GM18867 (cell line): ENCODE data around the gene MIOX.
"Not testable (repeated sequence)": the region's sequence is repeated elsewhere in the genome, so short reads cannot be mapped to it uniquely, and the experiment has no call there.

Source experiments
- ATAC-seq: cut with Tn5 transposase; IDR thresholded peaks from one replicate; pipeline ENCODE4 v1.9.1; 2021; ENCODE audit warnings: mild to moderate bottlenecking, moderate library complexity; ENCODE audit not compliant: unreplicated experiment

The MIOX gene

GRCh38 chr22:50513175-50513574 is 26.5 kb downstream of the MIOX start:
- ATAC-seq = no peak

GRCh38 chr22:50516068-50516467 is 29.4 kb downstream of the MIOX start:
- no peak for ATAC-seq

GRCh38 chr22:50516891-50517290 is 30.2 kb downstream of the MIOX start:
- no peak for ATAC-seq

GRCh38 chr22:50517495-50518260 is 31.0 kb downstream of the MIOX start:
- ATAC-seq = no peak

- no peak for ATAC-seq
These were observed 31.9 kb downstream of the MIOX start for GRCh38 chr22:50518606-50519005.

- no peak for ATAC-seq
These were observed 32.5 kb downstream of the MIOX start for GRCh38 chr22:50519151-50519550.

- ATAC-seq = not testable (repeated sequence)
These were observed 33.5 kb downstream of the MIOX start for GRCh38 chr22:50520184-50520583.

- ATAC-seq = no peak
These were observed 34.3 kb downstream of the MIOX start for GRCh38 chr22:50520826-50521453.

- ATAC-seq = no peak
These were observed 35.1 kb downstream of the MIOX start for GRCh38 chr22:50521710-50522109.

GRCh38 chr22:50522208-50522805 is 35.6 kb downstream of the MIOX start:
- no peak for ATAC-seq

- no peak for ATAC-seq
These were observed 36.3 kb downstream of the MIOX start for GRCh38 chr22:50522806-50523438.

- no peak for ATAC-seq
These were observed 36.8 kb downstream of the MIOX start for GRCh38 chr22:50523458-50523805.

- no peak for ATAC-seq
These were observed 37.4 kb downstream of the MIOX start for GRCh38 chr22:50523806-50524675.

GRCh38 chr22:50524676-50525103 is 38.0 kb downstream of the MIOX start:
- ATAC-seq = no peak

GRCh38 chr22:50525104-50525857 is 38.6 kb downstream of the MIOX start, which contains the start of gene SCO2:
TSS of gene SCO2 (minus strand) at chr22:50525598. CDS start at chr22:50524411, 1,187 bp downstream.
- peak; percentile 36 for ATAC-seq

- ATAC-seq = no peak
These were observed 39.1 kb downstream of the MIOX start for GRCh38 chr22:50525858-50526107.

GRCh38 chr22:50526108-50526833 is 39.6 kb downstream of the MIOX start:
- ATAC-seq = peak; percentile 21

- ATAC-seq = no peak
These were observed 40.5 kb downstream of the MIOX start for GRCh38 chr22:50526834-50527801.
